Left lobe of liver (tissue), 2 donors: Measurements from ENCODE around the gene CEACAM21. TPM values are rescaled to one million over a fixed set of nuclear protein-coding genes. Genes with fewer than 3 reads are reported as not detected.

ENCODE experiments used
- ATAC-seq: fragments of 200-7000 bp; cut with Tn5 transposase; one replicate; pipeline ENCODE4 v1.9.1; 2020; ENCODE audit warnings: mild to moderate bottlenecking, moderate library complexity
- DNase-seq: peaks from one replicate; pipeline ENCODE4 v3.0.0-alpha.2; 2020; ENCODE audit warnings: low spot score
- total RNA-seq: library from RNA; stranded (reverse); gene quantifications from one replicate; pipeline ENCODE4 v1.2.1, GENCODE V29; 2021
- donor health status: DM: no; HTN: no; CAD: no; lungs with moderate emphysema.
- donor health status: DM: no; HTN: yes; CAD: no.

Gene CEACAM21
- total RNA-seq = 0.40 TPM

- DNase-seq (no peak), ATAC-seq (peak; percentile 85)
These were observed at the start of gene CEACAM21 for GRCh38 chr19:41575998-41576397. Gene CEACAM21 (plus strand): TSS chr19:41576166. CDS start chr19:41576275, 109 bp downstream.

- DNase-seq = no peak
- no peak for ATAC-seq
These were observed 48.9 kb upstream of the CEACAM21 start for GRCh38 chr19:41527089-41527488.

- DNase-seq = no peak
These were observed 47.9 kb upstream of the CEACAM21 start for GRCh38 chr19:41528106-41528505.

GRCh38 chr19:41529484-41530183 is 46.3 kb upstream of the CEACAM21 start:
- ATAC-seq = no peak
- DNase-seq = no peak

More at GRCh38 chr19:41528106-41528505, 47.9 kb upstream of the CEACAM21 start:
- no peak for ATAC-seq

GRCh38 chr19:41530184-41530534 is 45.8 kb upstream of the CEACAM21 start:
- DNase-seq = no peak
- no peak for ATAC-seq

- DNase-seq = no peak
- peak; percentile 43 for ATAC-seq
These were observed 45.1 kb upstream of the CEACAM21 start for GRCh38 chr19:41530761-41531301.

GRCh38 chr19:41531438-41532311 is 44.3 kb upstream of the CEACAM21 start:
- peak; percentile 85 for ATAC-seq
- DNase-seq = peak; percentile 66

GRCh38 chr19:41532526-41532925 is 43.4 kb upstream of the CEACAM21 start:
- ATAC-seq (no peak), DNase-seq (no peak)

GRCh38 chr19:41533671-41534215 is 42.2 kb upstream of the CEACAM21 start:
- ATAC-seq (no peak), DNase-seq (no peak)

GRCh38 chr19:41535029-41535622 is 40.8 kb upstream of the CEACAM21 start:
- ATAC-seq = no peak

GRCh38 chr19:41537789-41538188 is 38.2 kb upstream of the CEACAM21 start:
- DNase-seq (no peak), ATAC-seq (no peak)

More at GRCh38 chr19:41535029-41535622, 40.8 kb upstream of the CEACAM21 start:
- no peak for DNase-seq

- ATAC-seq (no peak), DNase-seq (no peak)
These were observed 35.8 kb upstream of the CEACAM21 start for GRCh38 chr19:41540041-41540695.

GRCh38 chr19:41541990-41542584 is 33.9 kb upstream of the CEACAM21 start:
- no peak for DNase-seq
- peak; percentile 49 for ATAC-seq

GRCh38 chr19:41542622-41543021 is 33.3 kb upstream of the CEACAM21 start:
- no peak for DNase-seq
- no peak for ATAC-seq

- ATAC-seq = no peak
- DNase-seq = no peak
These were observed 32.4 kb upstream of the CEACAM21 start for GRCh38 chr19:41543582-41543981.

GRCh38 chr19:41545547-41545946 is 30.4 kb upstream of the CEACAM21 start:
- DNase-seq (no peak), ATAC-seq (peak; percentile 29)

- ATAC-seq = peak; percentile 57
- no peak for DNase-seq
These were observed 29.6 kb upstream of the CEACAM21 start for GRCh38 chr19:41546386-41546789.

- ATAC-seq = no peak
These were observed 29.0 kb upstream of the CEACAM21 start for GRCh38 chr19:41546961-41547360.

GRCh38 chr19:41547569-41547968 is 28.4 kb upstream of the CEACAM21 start:
- DNase-seq (no peak), ATAC-seq (no peak)

More at GRCh38 chr19:41546961-41547360, 29.0 kb upstream of the CEACAM21 start:
- no peak for DNase-seq

- no peak for DNase-seq
- ATAC-seq = no peak
These were observed 27.9 kb upstream of the CEACAM21 start for GRCh38 chr19:41548047-41548446.
